K562 (cell line): Measurements from ENCODE around the gene ANKRD13C. TPM values are rescaled to one million over a fixed set of nuclear protein-coding genes. Genes with fewer than 3 reads are reported as not detected.

ENCODE experiments used
- AFF1 ChIP-seq, 2 experiments: fragments of 450-650 bp; IDR thresholded peaks; 2 replicates each; pipeline ENCODE4 v1.6.1; 2018; ENCODE audit warnings: mild to moderate bottlenecking in 2 of 2, low read depth in 1 of 2; ENCODE audit not compliant: partially characterized antibody in 2 of 2
- DIDO1 ChIP-seq: fragments of 450-650 bp; IDR thresholded peaks from 2 replicates; pipeline ENCODE4 v1.6.1; 2016; ENCODE audit warnings: low read depth, missing biosample characterization, missing genetic modification characterization
- FOXJ2 ChIP-seq: fragments of 200-800 bp; sonication (Bioruptor generic); IDR thresholded peaks from 2 replicates; pipeline ENCODE4 v1.6.1; 2016; ENCODE audit warnings: missing genetic modification characterization, missing compliant biosample characterization
- L3MBTL2 ChIP-seq: fragments of 450-650 bp; IDR thresholded peaks from 2 replicates; pipeline ENCODE4 v1.6.1; 2016; ENCODE audit warnings: mild to moderate bottlenecking, moderate library complexity
- MEF2D ChIP-seq: conservative IDR thresholded peaks from 2 replicates; pipeline ENCODE4 v1.6.1; 2016; ENCODE audit warnings: low read depth, missing genetic modification characterization, missing compliant biosample characterization
- MEIS2 ChIP-seq: fragments of 450-650 bp; IDR thresholded peaks from 2 replicates; pipeline ENCODE4 v1.6.1; 2014; ENCODE audit warnings: mild to moderate bottlenecking; ENCODE audit not compliant: partially characterized antibody
- NELFE ChIP-seq: IDR thresholded peaks from 2 replicates; pipeline ENCODE4 v1.6.1; 2011; ENCODE audit warnings: mild to moderate bottlenecking; ENCODE audit not compliant: insufficient read depth, insufficient read length
- NR4A1 ChIP-seq, 2 experiments: fragments of 250-450 bp in 1 of 2; fragments of 450-650 bp in 1 of 2; sonication (Bioruptor Pico) in 1 of 2; IDR thresholded peaks; 2 replicates each; pipeline versions ENCODE4 v1.4.0 to v1.6.1; 2016 to 2020; ENCODE audit warnings: mild to moderate bottlenecking in 2 of 2, missing compliant biosample characterization in 1 of 2, missing genetic modification characterization in 1 of 2, moderate library complexity in 1 of 2
- PHB ChIP-seq: fragments of 250-450 bp; sonication (Bioruptor Pico); IDR thresholded peaks from 2 replicates; pipeline ENCODE4 v1.5.0; 2021
- PHTF2 ChIP-seq: fragments of 250-450 bp; sonication (Bioruptor Pico); IDR thresholded peaks from 2 replicates; pipeline ENCODE4 v1.5.0; 2021; ENCODE audit warnings: mild to moderate bottlenecking
- POLR3A ChIP-seq: IDR thresholded peaks from 2 replicates; pipeline ENCODE4 v1.6.1; 2011; ENCODE audit warnings: borderline replicate concordance, mild to moderate bottlenecking, moderate library complexity; ENCODE audit not compliant: insufficient read length, insufficient read depth; ENCODE audit errors: extremely low read depth
- PREB ChIP-seq: sonication (generic); formaldehyde crosslinking; IDR thresholded peaks from 2 replicates; pipeline ENCODE4 v1.8.1; 2023; ENCODE audit warnings: mild to moderate bottlenecking, missing genetic modification reagents
- PTBP1 ChIP-seq: fragments of 200-400 bp; formaldehyde crosslinking; IDR thresholded peaks from 2 replicates; pipeline ENCODE4 v1.6.1; 2017; ENCODE audit warnings: low read depth, low read length
- SMARCA5 ChIP-seq: fragments of 450-650 bp; IDR thresholded peaks from 2 replicates; pipeline ENCODE4 v1.6.1; 2016
- SMC3 ChIP-seq: conservative IDR thresholded peaks from 2 replicates; pipeline ENCODE4 v1.6.1; 2011; ENCODE audit warnings: low read depth, low read length, improper control_type of control experiment; ENCODE audit not compliant: insufficient read depth
- TFAM ChIP-seq: fragments of 250-450 bp; sonication (Bioruptor Pico); conservative IDR thresholded peaks from 2 replicates; pipeline ENCODE4 v1.5.0; 2021; ENCODE audit warnings: mild to moderate bottlenecking, moderate library complexity
- USF1 ChIP-seq: sonication (generic); formaldehyde crosslinking; IDR thresholded peaks from 2 replicates; pipeline ENCODE4 v1.9.0; 2022; ENCODE audit warnings: mild to moderate bottlenecking, missing genetic modification reagents
- XRCC4 ChIP-seq: IDR thresholded peaks from one replicate; pipeline ENCODE4 v1.6.1; 2011; ENCODE audit not compliant: insufficient read depth, insufficient read length; ENCODE audit errors: extremely low read depth
- ZNF24 ChIP-seq: fragments of 450-650 bp; IDR thresholded peaks from 2 replicates; pipeline ENCODE4 v1.6.1; 2016
- ZNF431 ChIP-seq: sonication (generic); formaldehyde crosslinking; IDR thresholded peaks from 2 replicates; pipeline ENCODE4 v1.8.0; 2022; ENCODE audit warnings: mild to moderate bottlenecking, missing genetic modification reagents
- ZNF695 ChIP-seq: fragments of 450-650 bp; formaldehyde crosslinking; IDR thresholded peaks from 2 replicates; pipeline ENCODE4 v1.4.0; 2020; ENCODE audit warnings: mild to moderate bottlenecking, moderate library complexity
- polyA plus RNA-seq, 8 experiments: library from polyadenylated mRNA; depleted of rRNA in 4 of 8; stranded (reverse) in 5 of 8; unstranded in 3 of 8; fragments of >200 nt; fragmentation: Nextera tagmentation in 2 of 8; fragmentation: Illumina TruSeq in 1 of 8; extraction: Ambion mirVana in 2 of 8; extraction: Trizol in 1 of 8; gene quantifications; 2 replicates each; pipeline versions ENCODE4 v1.2.1 to v1.2.3, GENCODE V29; 2011 to 2014; ENCODE audit warnings: inconsistent platforms in 1 of 8, missing spikeins in 1 of 8
- total RNA-seq, 7 experiments: library from RNA; depleted of rRNA in 6 of 7; stranded (reverse); fragments of >200 nt in 6 of 7; fragmentation: Illumina TruSeq in 2 of 7; extraction: Trizol in 2 of 7; gene quantifications; 2 replicates each; pipeline versions ENCODE4 v1.2.1 to v1.2.3, GENCODE V29; 2011 to 2021; ENCODE audit warnings: low replicate concordance in 1 of 7
- TF ChIP-seq, protein P1 (sequence below): fragments of 250-450 bp; sonication (Bioruptor Pico); IDR thresholded peaks from 2 replicates; pipeline ENCODE4 v1.5.0; 2021

Gene ANKRD13C
- total and polyA plus RNA-seq, 9 of the 15 experiments (the other 6 are each of a cell fraction or from before 2014, with no cell fraction given), result 3.4 to 22.8 (median 12.5) TPM

DNA sequence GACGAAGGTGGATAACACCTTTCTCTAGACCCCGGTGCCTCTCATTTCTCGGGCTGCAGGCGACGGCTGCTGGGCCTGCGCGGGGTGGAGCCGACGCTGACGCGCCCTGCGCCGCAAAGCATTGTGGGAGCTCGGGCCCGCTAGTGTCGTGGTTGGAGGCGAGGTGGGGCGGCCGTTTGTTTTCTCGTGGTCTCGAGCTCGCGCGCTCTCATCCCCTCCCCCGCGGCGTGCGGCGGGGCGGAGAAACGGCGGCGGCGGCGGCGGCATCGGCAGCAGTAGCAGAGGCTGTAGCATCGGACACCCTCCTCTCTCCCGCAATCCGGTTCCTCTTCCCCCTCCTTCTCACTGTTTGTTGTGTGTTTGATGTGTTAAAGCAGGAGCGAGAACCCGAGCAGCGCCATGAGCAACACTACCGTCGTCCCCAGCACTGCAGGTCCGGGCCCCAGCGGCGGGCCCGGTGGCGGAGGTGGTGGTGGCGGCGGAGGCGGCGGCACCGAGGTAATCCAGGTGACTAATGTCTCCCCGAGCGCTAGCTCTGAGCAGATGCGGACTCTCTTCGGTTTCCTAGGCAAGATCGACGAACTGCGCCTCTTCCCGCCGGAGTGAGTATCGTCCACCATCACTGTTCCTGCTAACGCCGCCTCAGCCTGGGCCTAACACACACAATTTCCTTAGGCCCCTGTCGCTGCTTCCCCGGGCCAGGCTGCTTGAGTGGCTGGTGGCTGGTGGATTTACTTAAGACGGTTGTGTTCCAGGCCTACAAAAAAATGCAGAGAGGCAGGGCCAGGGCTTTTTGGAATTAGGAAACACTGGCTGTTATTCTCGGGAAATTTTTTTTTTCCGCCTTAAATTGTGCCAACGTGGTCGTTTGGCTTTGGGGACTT is 133.0 kb downstream of the ANKRD13C start, which contains the start of gene SRSF11 (continued):
- TF ChIP-seq FOXJ2 (tag), result no peak
- TF ChIP-seq NELFE, result no peak
- TF ChIP-seq AFF1 (IDR thresholded peaks at IDR 0.05; ENCODE audit: low read depth in 1 of 2, partially characterized antibody in 2 of 2), result no peak
- no peak for TF ChIP-seq MEF2D (tag)
- no peak for TF ChIP-seq TFAM (CRISPR knock-in tag)
- no peak for TF ChIP-seq SMC3
- no peak for TF ChIP-seq PHTF2
- TF ChIP-seq USF1 (CRISPR knock-in tag), result no peak
- TF ChIP-seq ZNF24, result no peak
- peak; percentile 78 for TF ChIP-seq L3MBTL2
- TF ChIP-seq NR4A1 (CRISPR knock-in tag; IDR thresholded peaks at IDR 0.05), result no peak
- 0 out of 2 replicates have a peak, but pooled peaks have one; percentile 44 for TF ChIP-seq NR4A1 (tag; IDR thresholded peaks at IDR 0.05)
- TF ChIP-seq ZNF695 (CRISPR knock-in tag), result no peak
- no peak for TF ChIP-seq PHB (CRISPR knock-in tag)
- TF ChIP-seq MEIS2, result peak; percentile 79
- TF ChIP-seq, protein P1, sequence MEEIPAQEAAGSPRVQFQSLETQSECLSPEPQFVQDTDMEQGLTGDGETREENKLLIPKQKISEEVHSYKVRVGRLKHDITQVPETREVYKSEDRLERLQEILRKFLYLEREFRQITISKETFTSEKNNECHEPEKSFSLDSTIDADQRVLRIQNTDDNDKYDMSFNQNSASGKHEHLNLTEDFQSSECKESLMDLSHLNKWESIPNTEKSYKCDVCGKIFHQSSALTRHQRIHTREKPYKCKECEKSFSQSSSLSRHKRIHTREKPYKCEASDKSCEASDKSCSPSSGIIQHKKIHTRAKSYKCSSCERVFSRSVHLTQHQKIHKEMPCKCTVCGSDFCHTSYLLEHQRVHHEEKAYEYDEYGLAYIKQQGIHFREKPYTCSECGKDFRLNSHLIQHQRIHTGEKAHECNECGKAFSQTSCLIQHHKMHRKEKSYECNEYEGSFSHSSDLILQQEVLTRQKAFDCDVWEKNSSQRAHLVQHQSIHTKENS (CRISPR knock-in tag), result no peak
- no peak for TF ChIP-seq PREB (CRISPR knock-in tag)
- TF ChIP-seq DIDO1 (tag), result no peak
- no peak for TF ChIP-seq PTBP1
- no peak for TF ChIP-seq XRCC4
- no peak for TF ChIP-seq SMARCA5
- no peak for TF ChIP-seq POLR3A
- no peak; the same call in none of the 2 replicates for TF ChIP-seq ZNF431 (CRISPR knock-in tag)
